Fibroblast of pulmonary artery (primary cell): ENCODE data around the gene NPW.

Experiments
- DNase-seq: peaks from one replicate; pipeline ENCODE4 v3.0.0-alpha.2; 2010; ENCODE audit warnings: low read depth
- H3K4me3 ChIP-seq: replicated peaks from 2 replicates; pipeline ENCODE4 v1.5.1; 2011; ENCODE audit warnings: low read depth, mild to moderate bottlenecking, control low read depth, low read length, moderate library complexity
- TF ChIP-seq, protein P1 (sequence below): IDR thresholded peaks from 2 replicates; pipeline ENCODE4 v1.5.1; 2011; ENCODE audit warnings: mild to moderate bottlenecking, control low read depth, low read length, inconsistent platforms; ENCODE audit errors: missing control alignments

The NPW gene

DNA sequence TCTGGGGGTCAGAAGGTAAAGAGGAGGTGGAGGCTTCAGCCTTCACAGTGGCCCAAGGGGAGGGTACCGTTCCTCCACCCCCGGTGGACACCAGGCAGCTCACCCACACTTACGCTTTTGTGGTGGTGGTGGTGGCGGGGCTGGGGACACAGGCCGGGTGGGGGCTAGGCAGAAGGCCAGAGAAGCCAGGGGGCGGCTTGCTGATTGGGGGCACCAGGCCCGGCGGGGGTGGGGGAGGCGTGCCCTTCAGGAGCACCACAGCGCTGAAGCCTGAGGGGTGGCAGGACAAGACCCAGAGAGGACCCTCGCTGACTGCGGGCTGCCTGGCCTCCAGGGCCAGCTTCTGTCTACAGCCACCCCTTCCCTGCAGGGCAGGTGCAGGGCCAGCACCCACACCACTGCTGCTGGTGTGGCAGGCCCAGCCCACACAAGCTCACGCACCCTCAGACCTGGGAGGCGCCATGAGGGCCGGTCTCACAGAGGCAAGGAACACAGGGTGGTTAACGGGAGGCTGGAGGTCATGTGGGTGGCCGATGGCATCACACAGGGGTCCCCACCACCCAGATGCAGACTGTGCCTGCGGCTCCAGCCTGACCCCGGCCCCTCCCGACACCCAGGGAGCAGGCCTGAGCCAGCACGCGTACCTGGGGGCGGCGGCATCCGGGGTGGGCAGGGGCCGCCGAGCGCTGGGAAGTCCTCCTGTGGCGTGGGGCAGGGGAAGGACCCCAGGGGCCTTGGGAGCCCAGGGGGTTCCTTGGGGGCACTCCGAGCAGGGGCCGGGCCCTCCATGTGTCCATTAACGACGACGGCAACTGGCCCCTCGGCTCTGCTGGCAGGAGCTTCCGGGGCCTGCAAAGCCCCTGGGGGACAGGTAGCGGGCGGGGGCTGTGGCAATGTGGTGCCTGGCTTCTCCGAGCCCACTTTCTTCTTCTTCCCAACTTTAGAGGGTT lies 20.5 kb upstream of the NPW start:
- TF ChIP-seq, protein P1, sequence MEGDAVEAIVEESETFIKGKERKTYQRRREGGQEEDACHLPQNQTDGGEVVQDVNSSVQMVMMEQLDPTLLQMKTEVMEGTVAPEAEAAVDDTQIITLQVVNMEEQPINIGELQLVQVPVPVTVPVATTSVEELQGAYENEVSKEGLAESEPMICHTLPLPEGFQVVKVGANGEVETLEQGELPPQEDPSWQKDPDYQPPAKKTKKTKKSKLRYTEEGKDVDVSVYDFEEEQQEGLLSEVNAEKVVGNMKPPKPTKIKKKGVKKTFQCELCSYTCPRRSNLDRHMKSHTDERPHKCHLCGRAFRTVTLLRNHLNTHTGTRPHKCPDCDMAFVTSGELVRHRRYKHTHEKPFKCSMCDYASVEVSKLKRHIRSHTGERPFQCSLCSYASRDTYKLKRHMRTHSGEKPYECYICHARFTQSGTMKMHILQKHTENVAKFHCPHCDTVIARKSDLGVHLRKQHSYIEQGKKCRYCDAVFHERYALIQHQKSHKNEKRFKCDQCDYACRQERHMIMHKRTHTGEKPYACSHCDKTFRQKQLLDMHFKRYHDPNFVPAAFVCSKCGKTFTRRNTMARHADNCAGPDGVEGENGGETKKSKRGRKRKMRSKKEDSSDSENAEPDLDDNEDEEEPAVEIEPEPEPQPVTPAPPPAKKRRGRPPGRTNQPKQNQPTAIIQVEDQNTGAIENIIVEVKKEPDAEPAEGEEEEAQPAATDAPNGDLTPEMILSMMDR: no peak
- H3K4me3 ChIP-seq: no peak overlapping the region
- no peak for DNase-seq

DNA sequence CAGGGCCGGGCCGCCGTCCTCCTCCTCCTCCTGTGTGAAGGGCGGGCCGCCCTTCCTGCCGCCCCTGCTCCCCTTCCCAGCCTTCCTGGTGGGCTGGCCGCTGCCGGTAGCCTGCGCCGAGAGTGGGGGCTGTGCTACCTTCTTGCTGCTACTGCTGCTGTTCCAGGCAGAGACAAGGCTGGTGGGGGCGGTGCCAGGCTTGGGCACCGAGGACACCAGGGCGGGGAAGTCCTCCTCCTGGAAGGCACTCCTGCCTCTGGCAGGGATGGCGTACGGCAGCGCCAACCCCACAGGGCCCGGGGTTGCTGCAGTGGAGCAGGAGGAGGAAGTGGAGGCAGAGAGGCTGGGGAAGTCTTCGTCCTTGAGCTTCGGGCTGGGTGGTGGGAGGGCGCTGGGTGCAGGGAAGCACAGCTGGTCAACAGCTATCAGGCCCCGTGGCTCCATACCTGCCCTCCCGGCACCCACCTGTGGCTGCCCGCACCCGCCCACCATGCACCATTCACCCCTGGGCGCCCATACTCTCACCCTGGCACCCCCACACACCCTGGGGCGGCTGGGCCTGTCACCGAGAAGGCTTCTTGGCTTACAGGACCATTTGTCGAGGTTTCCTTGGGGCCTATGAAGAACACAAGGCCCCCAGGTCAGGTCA lies 19.6 kb upstream of the NPW start:
- TF ChIP-seq, protein P1: no peak
- H3K4me3 ChIP-seq: no peak overlapping the region
- DNase-seq: no peak

DNA sequence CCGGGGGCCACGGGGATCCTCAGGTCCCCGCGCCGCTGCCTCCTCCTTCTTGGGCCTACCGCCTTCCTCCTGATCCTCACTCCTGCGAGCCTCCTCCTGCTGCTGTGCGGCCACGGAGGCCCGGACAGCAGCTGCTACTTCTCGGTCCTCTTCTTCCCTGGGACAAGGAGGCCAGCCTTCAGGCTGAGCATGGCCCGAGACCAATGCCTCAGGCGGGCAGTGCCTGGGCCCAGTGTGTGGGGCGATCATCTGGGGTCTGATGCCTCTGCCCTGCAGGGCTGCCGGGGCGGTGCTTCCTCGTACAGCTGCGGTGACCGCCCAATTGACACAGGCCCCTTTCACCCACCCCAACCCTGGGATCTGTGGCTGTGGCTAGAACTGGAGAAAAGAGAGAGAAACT lies 18.6 kb upstream of the NPW start:
- TF ChIP-seq, protein P1: no peak
- H3K4me3 ChIP-seq: no peak overlapping the region
- DNase-seq: no peak

DNA sequence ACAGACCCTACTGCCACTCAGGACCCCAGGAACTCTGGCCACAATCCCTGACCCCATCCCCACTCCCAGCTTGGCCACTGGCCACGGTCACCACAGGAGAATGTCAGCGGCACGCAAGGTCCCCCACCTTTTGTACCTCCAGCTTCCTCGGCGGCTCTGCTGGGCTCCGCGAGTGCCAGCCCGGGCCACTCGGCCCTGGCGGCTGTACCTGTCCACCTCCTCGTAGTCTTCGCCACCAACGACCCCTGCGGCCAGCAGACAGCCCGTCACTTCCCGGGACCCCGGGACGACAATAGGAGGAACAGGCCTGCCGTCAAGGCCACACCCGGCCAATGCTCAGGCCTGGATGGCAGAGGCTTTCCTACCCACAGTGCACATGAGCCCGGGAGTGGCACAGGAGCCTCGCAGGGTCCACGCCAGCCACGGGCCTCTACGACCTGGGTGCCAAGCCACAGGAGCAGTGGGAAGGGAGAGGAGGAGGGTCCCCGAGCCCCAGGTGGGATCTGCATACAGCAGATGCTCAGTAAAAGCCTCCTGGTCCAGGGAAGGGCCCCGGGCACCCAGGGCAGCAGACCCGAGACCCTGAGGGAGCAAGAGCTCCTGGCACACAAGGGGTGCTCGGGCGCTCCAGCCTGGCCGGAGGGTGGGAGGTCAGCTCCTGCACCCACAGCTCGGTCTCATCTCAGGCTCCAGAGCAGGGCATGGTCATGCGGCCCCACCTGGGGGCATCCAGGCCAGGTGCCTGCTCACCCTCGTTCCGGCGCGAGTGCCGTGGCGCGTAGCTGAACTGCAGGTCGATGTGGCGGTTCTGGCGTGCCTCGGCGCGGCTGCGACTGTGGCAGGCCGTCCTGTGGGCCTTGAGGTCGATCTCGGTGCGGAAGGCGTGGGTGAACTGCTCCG lies 17.9 kb upstream of the NPW start:
- TF ChIP-seq, protein P1: no peak
- H3K4me3 ChIP-seq: no peak overlapping the region
- no peak for DNase-seq

DNA sequence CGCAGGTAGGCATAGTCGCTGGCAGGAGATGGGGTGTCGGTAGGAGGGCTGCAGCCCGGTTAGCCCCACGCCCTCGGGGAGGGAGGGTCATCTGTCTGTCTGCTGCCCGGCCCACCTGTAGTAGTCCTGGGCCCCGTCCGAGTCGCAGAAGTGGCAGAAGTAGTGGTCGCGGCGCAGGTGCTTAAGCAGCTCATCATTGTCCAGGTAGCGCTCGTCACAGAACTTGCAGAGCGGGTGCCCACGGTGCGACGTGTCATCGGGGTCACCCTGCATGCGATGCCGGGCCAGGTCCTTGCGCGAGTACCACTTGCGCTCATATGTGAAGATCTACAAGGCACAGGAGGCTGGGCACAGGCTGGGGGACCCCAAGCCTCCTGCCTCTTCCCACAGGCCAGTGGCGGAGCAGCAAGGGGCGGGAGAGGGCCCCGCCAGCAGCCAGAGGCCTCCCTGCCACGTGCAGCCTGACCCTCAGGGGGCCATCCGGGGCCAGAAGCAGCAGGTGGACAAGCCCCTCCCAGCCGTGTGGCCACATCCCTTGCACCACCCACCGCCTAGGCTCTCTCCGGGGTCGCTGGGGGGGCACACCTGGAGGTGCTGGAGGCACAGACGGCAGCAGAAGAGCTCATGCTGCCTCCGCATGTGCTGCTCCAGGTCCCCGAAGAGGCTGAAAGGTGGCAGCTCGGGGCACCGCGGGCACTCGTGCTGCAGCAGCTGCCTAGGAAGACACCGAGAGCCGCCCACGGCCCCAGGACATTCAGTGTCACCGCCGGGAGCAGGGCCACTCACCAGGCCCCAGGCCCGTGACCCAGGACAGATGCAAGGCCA lies 17.0 kb upstream of the NPW start:
- H3K4me3 ChIP-seq: no peak overlapping the region
- DNase-seq: no peak
- TF ChIP-seq, protein P1: no peak
